Ascending aorta (tissue), 2 donors: ENCODE results near the gene PLB1. TPM values are rescaled to one million over a fixed set of nuclear protein-coding genes. Genes with fewer than 3 reads are reported as not detected.

Experiments
- DNase-seq, 2 donors: peaks; one replicate each; pipeline ENCODE4 v3.0.0-alpha.2; 2019; ENCODE audit warnings: low spot score in 2 of 2
- H3K27ac ChIP-seq, 2 donors: fragments of 200-600 bp; sonication (generic); one replicate each; pipeline ENCODE4 v1.5.1; 2016 to 2017; ENCODE audit warnings: mild to moderate bottlenecking in 1 of 2
- H3K27me3 ChIP-seq: fragments of 200-600 bp; sonication (generic); one replicate; pipeline ENCODE4 v1.5.1; 2017
- H3K36me3 ChIP-seq, 2 donors: fragments of 200-600 bp; sonication (generic); one replicate each; pipeline ENCODE4 v1.5.1; 2016
- H3K4me1 ChIP-seq, 2 donors: fragments of 200-600 bp; sonication (generic); one replicate each; pipeline ENCODE4 v1.5.1; 2016 to 2017; ENCODE audit warnings: mild to moderate bottlenecking in 1 of 2
- H3K4me3 ChIP-seq, 2 donors: fragments of 200-600 bp; sonication (generic); one replicate each; pipeline ENCODE4 v1.5.1; 2016 to 2017; ENCODE audit warnings: mild to moderate bottlenecking in 1 of 2
- H3K9me3 ChIP-seq, 2 donors: fragments of 200-600 bp; sonication (generic); one replicate each; pipeline ENCODE4 v1.5.1; 2016
- CTCF ChIP-seq, 3 experiments: fragments of 200-600 bp in 2 of 3; fragments of 450-650 bp in 1 of 3; sonication (generic) in 2 of 3; IDR thresholded peaks; one replicate each; pipeline ENCODE4 v1.5.1; 2016 to 2019; ENCODE audit warnings: antibody characterized with exemption in 3 of 3, mild to moderate bottlenecking in 1 of 3, moderate library complexity in 1 of 3
- intact Hi-C: fragments of 100-400 bp; cut with DNase I; formaldehyde crosslinking; loops from one replicate; pipeline ENCODE4 v1.15.1; 2023
- total RNA-seq: library from RNA; depleted of rRNA; stranded (reverse); fragments of >200 nt; gene quantifications from one replicate; pipeline ENCODE4 v1.1.0, GENCODE V29; 2016

PLB1 gene
- total RNA-seq, 1 donor from 2014 or later = 9.7 TPM

- Histone ChIP-seq H3K27me3 (no peaks in the 10 kb centered on the region), H3K9me3 (no peaks in the 10 kb centered on the region), H3K36me3 (no peaks in the 10 kb centered on the region), H3K27ac (no peak overlapping the region), H3K4me1 (no peaks in the 10 kb centered on the region), H3K4me3 (no peak overlapping the region)
- no peak for DNase-seq
- intact Hi-C loops = no loop called here
- no peak for TF ChIP-seq CTCF (IDR thresholded peaks at IDR 0.05)
These were observed 196.6 kb downstream of the PLB1 start for GRCh38 chr2:28692411-28692810.

GRCh38 chr2:28693223-28693622 lies 197.4 kb downstream of the PLB1 start:
- Histone ChIP-seq H3K27me3 (no peaks in the 10 kb centered on the region), H3K27ac (no peak overlapping the region), H3K4me3 (no peak overlapping the region), H3K36me3 (no peaks in the 10 kb centered on the region), H3K4me1 (no peaks in the 10 kb centered on the region), H3K9me3 (no peaks in the 10 kb centered on the region)
- no peak for TF ChIP-seq CTCF (IDR thresholded peaks at IDR 0.05)
- DNase-seq = no peak
- intact Hi-C loops = no loop called here

Other genes with a start within 250 kb of the PLB1 start
- 185 TPM for gene FOSL2, start 103.2 kb upstream of the PLB1 start, total RNA-seq